Adipose tissue (tissue), 3 donors: Measurements from ENCODE around the gene MICAL3. TPM values are rescaled to one million over a fixed set of nuclear protein-coding genes. Genes with fewer than 3 reads are reported as not detected.
"Not testable (repeated sequence)": the region's sequence is repeated elsewhere in the genome, so short reads cannot be mapped to it uniquely, and the experiment has no call there.

ENCODE experiments used
- H3K27ac ChIP-seq: one replicate; pipeline ENCODE4 v1.5.1; 2013; ENCODE audit warnings: low read depth, low read length
- WGBS, 3 donors: extraction: QIAGEN DNeasy Blood & Tissue Kit; methylation state at CpG; one replicate each; pipeline ENCODE4 v1.1.7; 2013; 5-methylcytosine and 5-hydroxymethylcytosine counted together
- polyA plus RNA-seq, 3 donors: library from polyadenylated mRNA; stranded (reverse); fragments of 200-250 nt; gene quantifications; one replicate each; pipeline ENCODE4 v1.2.3, GENCODE V29; 2013
- donor health status: healthy with polysubstance abuse.
- donor health status: Bipolar disorder and iron deficiency.
- donor health status: healthy.

MICAL3 gene
- polyA plus RNA-seq, 3 donors, result 7.9 to 12.1 (median 11.7) TPM

- H3K27ac ChIP-seq, result no peak overlapping the region
- WGBS, 3 donors, result 47 to 75% (median 50%) methylated on average over 10 of the region's 10 CpGs
Observed at GRCh38 chr22:17950651-17951214, 73.6 kb downstream of the MICAL3 start.

GRCh38 chr22:17949642-17950473 is 74.5 kb downstream of the MICAL3 start:
- no peak overlapping the region for H3K27ac ChIP-seq

GRCh38 chr22:17948101-17948500 is 76.3 kb downstream of the MICAL3 start:
- 87 to 98% (median 88%) methylated on average over 9 of the region's 9 CpGs for WGBS, 3 donors
- H3K27ac ChIP-seq, result no peak overlapping the region

More at GRCh38 chr22:17949642-17950473, 74.5 kb downstream of the MICAL3 start:
- 91 to 94% (median 93%) methylated on average over 14 of the region's 14 CpGs for WGBS, 3 donors

GRCh38 chr22:17946662-17947367 is 77.5 kb downstream of the MICAL3 start:
- no peak overlapping the region for H3K27ac ChIP-seq

GRCh38 chr22:17945888-17946648 is 78.3 kb downstream of the MICAL3 start:
- 65 to 71% (median 66%) methylated on average over 16 of the region's 16 CpGs for WGBS, 3 donors
- no peak overlapping the region for H3K27ac ChIP-seq

More at GRCh38 chr22:17946662-17947367, 77.5 kb downstream of the MICAL3 start:
- 60 to 85% (median 71%) methylated on average over 9 of the region's 9 CpGs for WGBS, 3 donors

- no peak overlapping the region for H3K27ac ChIP-seq
- WGBS, 3 donors, result 72 to 76% (median 73%) methylated on average over 15 of the region's 15 CpGs
Observed at GRCh38 chr22:17945156-17945887, 79.0 kb downstream of the MICAL3 start.

- no peak overlapping the region for H3K27ac ChIP-seq
- 67 to 88% (median 87%) methylated on average over 9 of the region's 9 CpGs for WGBS, 3 donors
Observed at GRCh38 chr22:17944256-17944655, 80.1 kb downstream of the MICAL3 start.

- WGBS, 3 donors, result 72 to 91% (median 76%) methylated on average over 6 of the region's 6 CpGs
- H3K27ac ChIP-seq, result no peak overlapping the region
Observed at GRCh38 chr22:17943533-17944249, 80.7 kb downstream of the MICAL3 start.

GRCh38 chr22:17942721-17943120 is 81.6 kb downstream of the MICAL3 start:
- WGBS, 3 donors, result 86 to 97% (median 95%) methylated on average over 8 of the region's 8 CpGs
- no peak overlapping the region for H3K27ac ChIP-seq

- H3K27ac ChIP-seq, result no peak overlapping the region
- 90 to 93% (median 92%) methylated on average over 18 of the region's 18 CpGs for WGBS, 3 donors
Observed at GRCh38 chr22:17941471-17942406, 82.6 kb downstream of the MICAL3 start.

GRCh38 chr22:17939579-17939978 is 84.8 kb downstream of the MICAL3 start:
- 95 to 96% (median 95%) methylated on average over 4 of the region's 4 CpGs for WGBS, 3 donors

GRCh38 chr22:17939011-17939410 is 85.3 kb downstream of the MICAL3 start:
- 79 to 88% (median 82%) methylated on average over 3 of the region's 3 CpGs for WGBS, 3 donors
- no peak overlapping the region for H3K27ac ChIP-seq

More at GRCh38 chr22:17939579-17939978, 84.8 kb downstream of the MICAL3 start:
- H3K27ac ChIP-seq, result no peak overlapping the region

- no peak overlapping the region for H3K27ac ChIP-seq
- 44 to 61% (median 53%) methylated on average over 8 of the region's 8 CpGs for WGBS, 3 donors
Observed at GRCh38 chr22:17938484-17938924, 85.9 kb downstream of the MICAL3 start.

- 93 to 100% (median 97%) methylated on average over 2 of the region's 2 CpGs for WGBS, 3 donors
- not testable (repeated sequence) for H3K27ac ChIP-seq
Observed at GRCh38 chr22:17932457-17932856, 91.9 kb downstream of the MICAL3 start.

GRCh38 chr22:17931400-17931825 is 92.9 kb downstream of the MICAL3 start:
- no peak overlapping the region for H3K27ac ChIP-seq
- WGBS, 3 donors, result 47 to 71% (median 71%) methylated on average over 3 of the region's 3 CpGs
